Activated T-cell treated with anti-CD3 and anti-CD28 coated beads for 48 hours (primary cell): Measurements from ENCODE around the gene VEGFC.

Experiments used
- DNase-seq: peaks from one replicate; pipeline ENCODE4 v3.0.0-alpha.2; 2020; ENCODE audit warnings: low read depth

VEGFC gene

GRCh38 chr4:176792326-176793059 is at the start of gene VEGFC:
Gene VEGFC (minus strand): TSS chr4:176792922. CDS start chr4:176792311, 611 bp downstream.
- DNase-seq: peak; percentile 29

GRCh38 chr4:176841711-176842112 is 49.0 kb upstream of the VEGFC start:
- DNase-seq: no peak

- DNase-seq: no peak
Observed at GRCh38 chr4:176840166-176840565, 47.4 kb upstream of the VEGFC start.

- DNase-seq: no peak
Observed at GRCh38 chr4:176839656-176840055, 46.9 kb upstream of the VEGFC start.

GRCh38 chr4:176838601-176839433 is 46.1 kb upstream of the VEGFC start:
- no peak for DNase-seq

GRCh38 chr4:176837169-176837895 is 44.6 kb upstream of the VEGFC start:
- DNase-seq: no peak

GRCh38 chr4:176834531-176834930 is 41.8 kb upstream of the VEGFC start:
- no peak for DNase-seq

- DNase-seq: no peak
Observed at GRCh38 chr4:176833400-176834175, 40.9 kb upstream of the VEGFC start.

GRCh38 chr4:176830971-176831370 is 38.2 kb upstream of the VEGFC start:
- no peak for DNase-seq

- DNase-seq: no peak
Observed at GRCh38 chr4:176825586-176825985, 32.9 kb upstream of the VEGFC start.

- DNase-seq: no peak
Observed at GRCh38 chr4:176824645-176825366, 32.1 kb upstream of the VEGFC start.

GRCh38 chr4:176818531-176818930 is 25.8 kb upstream of the VEGFC start:
- no peak for DNase-seq

GRCh38 chr4:176817204-176817603 is 24.5 kb upstream of the VEGFC start:
- no peak for DNase-seq

GRCh38 chr4:176814770-176815169 is 22.0 kb upstream of the VEGFC start:
- DNase-seq: no peak

- no peak for DNase-seq
Observed at GRCh38 chr4:176810481-176811249, 17.9 kb upstream of the VEGFC start.

GRCh38 chr4:176806778-176807375 is 14.2 kb upstream of the VEGFC start:
- no peak for DNase-seq

GRCh38 chr4:176805155-176805554 is 12.4 kb upstream of the VEGFC start:
- DNase-seq: no peak

GRCh38 chr4:176800891-176801534 is 8.3 kb upstream of the VEGFC start:
- DNase-seq: no peak

- no peak for DNase-seq
Observed at GRCh38 chr4:176799653-176800052, 6.9 kb upstream of the VEGFC start.
